Renal pelvis (tissue), 4 donors: Measurements from ENCODE around the gene PSMA7. TPM values are rescaled to one million over a fixed set of nuclear protein-coding genes. Genes with fewer than 3 reads are reported as not detected.

Experiments
- DNase-seq: peaks from one replicate; pipeline ENCODE4 v3.0.0-alpha.2; 2013
- polyA plus RNA-seq, 3 donors: library from polyadenylated mRNA; unstranded; fragments of 120-200 nt; gene quantifications; one replicate each; pipeline ENCODE4 v1.2.1, GENCODE V29; 2013; ENCODE audit not compliant: insufficient read length in 3 of 3

The PSMA7 gene
- polyA plus RNA-seq, 3 donors = 186 to 220 (median 197) TPM

- no peak for DNase-seq
Observed at GRCh38 chr20:62101078-62101477, 42.1 kb downstream of the PSMA7 start.

GRCh38 chr20:62097881-62098407 is 45.2 kb downstream of the PSMA7 start:
- no peak for DNase-seq

GRCh38 chr20:62096421-62097380 is 46.5 kb downstream of the PSMA7 start:
- DNase-seq = no peak

GRCh38 chr20:62089393-62089792 is 53.8 kb downstream of the PSMA7 start:
- DNase-seq = no peak

- DNase-seq = no peak
Observed at GRCh38 chr20:62088258-62089127, 54.7 kb downstream of the PSMA7 start.

GRCh38 chr20:62087632-62088031 is 55.6 kb downstream of the PSMA7 start:
- DNase-seq = no peak

- DNase-seq = no peak
Observed at GRCh38 chr20:62087227-62087626, 56.0 kb downstream of the PSMA7 start.

Other genes with a start within 250 kb of the PSMA7 start
- 10 to 100 TPM; 19.6 to 20.4 (median 20.3) TPM for gene TAF4, start 77.5 kb downstream of the PSMA7 start, polyA plus RNA-seq
- 10 to 100 TPM; 57.9 to 64.6 (median 59.0) TPM for gene LSM14B, start 20.9 kb downstream of the PSMA7 start, polyA plus RNA-seq
- gene SS18L1, start 375 bp upstream of the PSMA7 start, polyA plus RNA-seq = 10 to 100 TPM; 16.7 to 26.6 (median 26.5) TPM
- gene MTG2, start 39.6 kb upstream of the PSMA7 start, polyA plus RNA-seq = 10 to 100 TPM; 32.2 to 45.6 (median 37.1) TPM
- under 1 TPM in 2 of 3 donors, not detected in 1; 0.11 to 0.19 TPM for gene HRH3, start 76.9 kb upstream of the PSMA7 start, polyA plus RNA-seq
- gene OSBPL2, start 95.1 kb upstream of the PSMA7 start, polyA plus RNA-seq = 10 to 100 TPM; 27.6 to 40.8 (median 39.3) TPM
- gene ADRM1, start 159.6 kb upstream of the PSMA7 start, polyA plus RNA-seq = 10 to 100 TPM; 54.1 to 72.3 (median 67.0) TPM
- gene LAMA5, start 223.9 kb upstream of the PSMA7 start, polyA plus RNA-seq = 100 to 1,000 TPM; 158 to 190 (median 164) TPM
- gene RPS21, start 243.7 kb upstream of the PSMA7 start, polyA plus RNA-seq = 1,000 to 10,000 TPM in 1 of 3 donors, 100 to 1,000 TPM in 2; 739 to 1,106 (median 923) TPM